B cell (primary cell): ENCODE results near the gene CAPN5.
"Not testable (repeated sequence)": the region's sequence is repeated elsewhere in the genome, so short reads cannot be mapped to it uniquely, and the experiment has no call there.

ENCODE experiments used
- CTCF ChIP-seq: fragments of 200-600 bp; IDR thresholded peaks from one replicate; pipeline ENCODE4 v1.8.0; 2022; ENCODE audit warnings: antibody characterized with exemption, mild to moderate bottlenecking
- EZH2 ChIP-seq: IDR thresholded peaks from 2 replicates; pipeline ENCODE4 v1.6.1; 2012; ENCODE audit warnings: borderline replicate concordance, low read depth, mild to moderate bottlenecking, moderate library complexity, low read length; ENCODE audit not compliant: insufficient read depth, poor library complexity, severe bottlenecking

GRCh38 chr11:77061258-77061657, 5.5 kb upstream of the CAPN5 start:
- TF ChIP-seq CTCF, EZH2: not testable (repeated sequence)
